IPS-NIHi11 (cell line): ENCODE data around the gene JMJD7.

Experiments used
- DNase-seq: peaks from one replicate; pipeline ENCODE4 v3.0.0; 2012; ENCODE audit warnings: mixed read lengths, low spot score

Gene JMJD7

GRCh38 chr15:41844814-41845213 is 16.9 kb downstream of the JMJD7 start:
- no peak for DNase-seq

- no peak for DNase-seq
Observed at GRCh38 chr15:41847206-41847605, 19.3 kb downstream of the JMJD7 start.

GRCh38 chr15:41847981-41848380 is 20.1 kb downstream of the JMJD7 start:
- DNase-seq: no peak

- no peak for DNase-seq
Observed at GRCh38 chr15:41848631-41849030, 20.7 kb downstream of the JMJD7 start.

- DNase-seq: no peak
Observed at GRCh38 chr15:41849204-41849603, 21.3 kb downstream of the JMJD7 start.

- DNase-seq: no peak
Observed at GRCh38 chr15:41849861-41850260, 22.0 kb downstream of the JMJD7 start.

GRCh38 chr15:41850482-41851166 is 22.7 kb downstream of the JMJD7 start:
- DNase-seq: no peak

- DNase-seq: no peak
Observed at GRCh38 chr15:41851167-41851523, 23.3 kb downstream of the JMJD7 start.

GRCh38 chr15:41851755-41852370 is 24.0 kb downstream of the JMJD7 start:
- no peak for DNase-seq

GRCh38 chr15:41852736-41853590 is 25.1 kb downstream of the JMJD7 start:
- no peak for DNase-seq

- DNase-seq: no peak
Observed at GRCh38 chr15:41853831-41854230, 25.9 kb downstream of the JMJD7 start.

GRCh38 chr15:41854443-41854842 is 26.6 kb downstream of the JMJD7 start:
- no peak for DNase-seq

- DNase-seq: no peak
Observed at GRCh38 chr15:41855261-41855961, 27.5 kb downstream of the JMJD7 start.

- no peak for DNase-seq
Observed at GRCh38 chr15:41856262-41856661, 28.4 kb downstream of the JMJD7 start.

- no peak for DNase-seq
Observed at GRCh38 chr15:41856716-41857115, 28.8 kb downstream of the JMJD7 start.

GRCh38 chr15:41857316-41857715 is 29.4 kb downstream of the JMJD7 start:
- DNase-seq: no peak

GRCh38 chr15:41858756-41859155 is 30.9 kb downstream of the JMJD7 start:
- no peak for DNase-seq

GRCh38 chr15:41860049-41860828 is 32.3 kb downstream of the JMJD7 start:
- no peak for DNase-seq

- DNase-seq: no peak
Observed at GRCh38 chr15:41861736-41862356, 34.0 kb downstream of the JMJD7 start.

- DNase-seq: peak; percentile 75
Observed at GRCh38 chr15:41862515-41863116, 34.7 kb downstream of the JMJD7 start.
